Activated CD4-positive, alpha-beta T cell treated with anti-CD3 and anti-CD28 coated beads, Interleukin-2, Interleukin-4, amounts not matched to agents 100 ng/mL and 50 ng/mL, durations not matched to agents 16 hours and 8 hours (primary cell): ENCODE measurements around the gene CCP110.
A peak's percentile ranks its signal among the peaks of the same experiment; 100 is the strongest.

Experiments used
- DNase-seq: peaks from one replicate; pipeline ENCODE4 v3.0.0-alpha.2; 2020; ENCODE audit warnings: low spot score

CCP110 gene

DNA sequence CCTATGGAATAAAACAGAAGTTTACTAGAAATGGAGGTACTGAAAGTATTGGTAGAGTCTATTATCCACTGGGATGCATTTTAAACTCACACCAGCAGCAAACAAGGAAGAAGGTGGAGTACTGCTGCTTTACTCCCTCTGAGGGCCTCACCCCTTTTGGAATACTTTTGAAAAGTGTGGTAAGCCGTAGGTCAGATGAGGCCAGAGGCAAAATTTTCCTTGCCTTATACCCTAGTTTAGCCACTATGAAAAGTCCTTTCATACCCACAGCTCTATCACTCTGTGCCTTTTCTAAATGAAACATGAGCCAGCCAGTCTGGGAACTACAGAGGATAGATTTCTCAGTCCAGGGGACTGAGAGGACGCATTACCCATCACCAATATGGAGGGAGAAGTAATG lies 15.9 kb upstream of the CCP110 start:
- no peak for DNase-seq

DNA sequence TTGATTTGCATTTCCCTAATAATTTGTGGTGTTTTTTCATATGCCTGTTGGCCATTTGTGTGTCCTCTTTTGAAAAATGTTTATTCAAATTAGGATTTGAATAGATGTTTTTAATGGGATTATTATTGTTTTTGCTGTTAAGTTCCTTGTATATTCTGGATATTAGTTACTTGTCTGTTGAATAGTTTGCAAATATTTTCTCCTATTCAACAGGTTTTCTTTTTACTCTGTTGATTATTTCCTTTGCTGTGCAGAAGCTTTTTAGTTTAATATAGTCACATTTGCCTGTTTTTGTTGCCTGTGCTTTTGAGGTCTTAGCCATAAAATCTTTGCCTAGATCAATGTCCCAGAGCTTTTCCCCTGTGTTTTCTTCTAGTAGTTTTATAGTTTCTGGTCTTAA lies 11.4 kb upstream of the CCP110 start:
- DNase-seq = no peak

DNA sequence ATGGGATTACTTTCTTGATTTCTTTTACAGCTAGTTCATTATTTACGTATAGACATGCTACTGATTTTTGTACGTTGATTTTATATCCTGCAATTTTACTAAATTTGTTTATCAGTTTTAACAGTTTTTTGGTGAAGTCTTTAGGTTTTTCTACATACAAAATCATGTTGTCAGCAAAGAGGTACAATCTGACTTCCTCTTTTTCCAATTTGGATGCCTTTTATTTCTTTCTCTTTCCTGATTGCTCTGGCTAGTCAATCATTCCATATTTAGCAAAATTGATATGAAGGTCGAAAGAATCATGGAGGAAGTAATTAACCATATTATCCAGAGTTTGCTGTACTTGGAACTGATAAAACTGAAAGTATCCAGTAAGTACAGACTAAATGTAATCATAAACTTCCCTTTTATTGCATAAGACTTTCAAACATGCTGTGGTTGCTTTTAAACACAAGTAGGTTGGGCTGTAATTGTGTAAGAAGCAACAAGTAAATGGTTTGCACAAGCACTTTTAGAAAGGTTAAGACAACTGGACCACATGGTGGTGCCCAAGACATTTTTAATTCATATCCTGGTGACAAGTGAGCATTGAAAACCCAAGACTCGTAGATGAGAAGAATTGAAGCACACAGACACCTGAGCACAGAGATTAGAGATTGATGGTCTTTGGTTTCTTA lies 10.2 kb upstream of the CCP110 start:
- DNase-seq = no peak

DNA sequence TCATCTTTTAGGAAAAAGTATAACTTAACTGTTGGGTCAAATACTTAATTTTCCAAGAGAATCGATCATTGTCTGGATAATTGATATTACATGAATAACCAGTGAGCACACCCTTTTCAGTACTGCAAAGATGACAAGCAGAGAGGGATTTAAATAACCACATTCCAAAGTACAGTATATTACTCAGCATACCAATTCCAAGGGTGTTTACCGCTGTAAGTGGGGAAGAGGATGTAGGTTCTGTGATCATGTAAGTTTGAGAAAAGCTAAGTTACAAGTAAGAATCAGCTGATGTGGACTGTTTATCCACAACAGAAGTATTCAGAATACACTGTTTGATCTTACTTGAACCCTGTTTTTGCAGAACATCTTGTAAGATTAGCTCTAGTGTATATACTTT lies 8.0 kb upstream of the CCP110 start:
- DNase-seq = no peak

DNA sequence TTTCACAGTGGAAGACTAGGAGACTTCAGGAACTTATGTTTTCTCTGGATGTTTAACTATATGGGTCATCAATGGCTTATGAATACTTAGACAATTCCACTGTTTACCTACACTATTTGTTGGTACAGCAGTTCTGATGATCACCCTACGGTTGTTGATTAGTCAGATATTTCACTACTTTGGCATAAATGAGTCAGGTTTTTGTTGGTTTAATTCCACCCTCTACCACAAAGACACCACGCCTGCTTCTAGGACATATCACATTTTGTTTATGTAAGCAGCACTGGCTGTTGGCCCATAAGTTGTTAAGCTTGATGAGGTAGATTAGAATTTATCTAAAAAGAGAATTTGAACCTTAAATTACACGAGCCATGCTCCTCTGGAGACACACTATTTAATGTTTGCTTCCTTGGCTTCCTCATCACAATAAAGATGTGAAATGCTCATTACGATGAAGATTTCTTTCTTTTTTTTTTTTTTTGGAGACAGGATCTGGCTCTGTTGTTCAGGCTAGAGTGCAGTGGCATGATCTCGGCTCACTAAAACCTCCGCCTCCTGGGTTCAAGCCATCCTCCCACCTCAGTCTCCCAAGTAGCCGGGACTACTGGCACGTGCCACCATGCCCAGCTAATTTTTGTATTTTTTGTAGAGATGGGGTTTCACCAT lies 6.2 kb upstream of the CCP110 start:
- peak; percentile 74 for DNase-seq

DNA sequence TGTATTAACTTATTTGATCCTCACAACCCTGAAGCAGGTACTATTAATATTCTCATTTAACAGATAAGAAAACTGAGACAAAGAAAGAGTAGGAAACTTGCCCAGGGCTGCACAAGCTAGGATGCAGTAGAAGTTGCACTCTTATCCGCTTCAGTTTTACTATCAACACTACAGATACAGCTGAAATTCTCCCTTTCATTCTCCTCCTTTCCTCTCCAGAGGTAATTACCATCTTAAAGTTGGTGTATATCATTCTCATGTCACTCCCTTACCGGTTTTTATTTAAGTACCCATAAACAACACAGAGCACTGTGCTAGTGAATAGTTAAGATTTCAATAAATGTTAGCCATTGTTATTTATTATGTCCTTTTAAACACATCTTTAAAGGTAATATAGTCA lies 5.4 kb upstream of the CCP110 start:
- DNase-seq = no peak

DNA sequence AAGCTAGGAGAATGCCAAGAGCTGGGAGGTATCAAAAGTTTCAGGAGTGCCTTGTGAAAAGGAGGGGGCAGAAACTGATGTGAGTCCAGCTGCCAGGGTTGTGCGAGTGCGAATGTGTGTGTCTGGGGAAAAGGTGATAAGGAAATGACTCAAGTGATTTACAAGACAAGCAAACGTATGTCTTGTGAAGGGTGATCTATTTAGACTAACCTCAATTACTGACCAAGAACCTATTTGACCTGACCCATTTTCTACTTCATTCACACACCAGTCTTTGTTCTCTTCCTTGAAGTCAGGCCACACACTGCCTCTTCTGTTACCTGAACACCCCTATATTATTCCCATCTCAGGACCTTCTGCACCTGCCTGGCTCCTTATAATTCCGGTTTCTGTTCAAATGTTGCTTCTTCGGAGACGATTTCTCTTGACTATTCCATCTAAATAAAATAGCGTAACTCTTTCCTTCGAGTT lies 2.8 kb upstream of the CCP110 start:
- peak; percentile 25 for DNase-seq

DNA sequence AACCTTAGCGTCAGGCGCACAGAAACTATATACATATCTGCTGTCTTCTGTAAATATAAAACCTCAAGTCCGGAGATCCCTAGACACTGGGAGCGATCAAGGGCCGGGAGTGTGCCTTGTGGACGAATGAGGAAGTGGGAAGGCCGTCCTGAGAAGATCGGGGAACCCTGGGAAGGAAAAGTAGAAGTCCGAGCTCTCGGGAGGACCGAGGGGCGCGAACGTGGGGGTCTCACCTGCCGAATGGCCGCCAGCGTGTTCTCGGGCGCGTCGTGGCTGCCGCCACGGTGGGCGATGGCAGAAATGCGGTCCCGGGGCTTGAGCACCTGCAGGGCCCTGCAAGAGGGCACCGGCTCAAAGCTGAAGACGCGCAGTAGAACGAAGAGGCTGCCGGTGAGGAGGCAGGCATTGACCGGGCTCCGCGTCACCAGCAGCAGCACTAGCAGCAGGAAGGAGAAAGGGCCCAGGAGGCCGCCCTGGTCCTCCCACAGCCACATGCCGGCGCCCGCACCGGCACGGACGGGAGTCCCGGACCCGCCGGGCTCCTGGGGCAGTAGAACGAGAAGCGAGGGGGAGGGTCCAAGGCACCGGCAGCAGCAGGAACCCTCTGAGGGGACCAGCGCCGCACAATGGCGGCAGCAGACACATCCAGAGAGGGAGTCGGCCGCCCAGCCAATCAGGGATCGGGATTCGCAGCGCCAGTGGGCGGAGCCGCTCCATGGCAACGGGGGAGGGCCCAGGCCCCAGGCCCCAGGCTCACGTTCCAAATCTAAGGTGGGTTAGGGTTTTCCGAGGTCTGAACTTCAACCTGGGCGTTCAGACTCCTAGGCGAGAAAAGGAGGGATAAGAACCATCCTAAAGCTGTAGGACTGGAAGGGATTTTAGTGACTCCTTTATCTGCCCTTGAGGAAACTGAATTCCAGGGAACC lies 2.0 kb upstream of the CCP110 start, which contains the start of gene GDE1:
Gene GDE1 (minus strand): TSS at position 628 of the 926 bp plus-strand sequence. CDS start 134 bp downstream, at position 494.
- DNase-seq = peak; percentile 95

DNA sequence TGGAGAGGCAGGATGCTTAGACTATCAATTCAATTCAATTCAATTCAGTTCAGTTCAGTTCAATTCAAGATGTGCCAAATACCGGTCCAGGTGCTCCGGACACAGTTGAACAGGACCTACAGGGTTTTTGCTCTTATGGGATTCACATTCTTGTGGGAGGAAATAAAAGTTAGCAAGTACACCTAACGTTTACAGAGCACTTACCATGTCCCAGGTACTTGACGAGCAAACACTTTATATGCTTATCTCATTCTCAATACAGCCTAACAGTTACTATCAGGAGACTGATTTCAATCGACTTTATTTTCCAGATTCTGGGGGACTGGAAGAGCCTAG lies 1.4 kb upstream of the CCP110 start:
- no peak for DNase-seq

DNA sequence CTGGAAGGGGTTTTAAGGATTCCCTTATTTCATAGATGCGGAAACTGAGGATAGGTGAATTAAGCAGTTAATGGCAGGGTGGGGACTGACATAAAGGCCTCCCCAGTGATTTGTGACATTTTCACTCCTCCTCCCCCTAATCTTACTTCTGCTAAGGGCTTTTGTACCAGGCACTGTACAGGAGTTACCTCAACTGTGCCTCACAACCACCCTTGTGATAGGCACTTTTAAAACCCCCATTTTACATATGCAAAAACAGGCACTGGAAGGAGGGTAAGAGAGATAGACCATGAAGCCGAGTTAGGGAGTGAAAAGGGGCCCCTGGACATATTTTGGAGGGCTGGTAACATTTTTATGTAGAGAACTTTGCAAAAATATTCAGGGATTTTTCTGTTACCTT lies 982 bp upstream of the CCP110 start:
- DNase-seq = no peak

DNA sequence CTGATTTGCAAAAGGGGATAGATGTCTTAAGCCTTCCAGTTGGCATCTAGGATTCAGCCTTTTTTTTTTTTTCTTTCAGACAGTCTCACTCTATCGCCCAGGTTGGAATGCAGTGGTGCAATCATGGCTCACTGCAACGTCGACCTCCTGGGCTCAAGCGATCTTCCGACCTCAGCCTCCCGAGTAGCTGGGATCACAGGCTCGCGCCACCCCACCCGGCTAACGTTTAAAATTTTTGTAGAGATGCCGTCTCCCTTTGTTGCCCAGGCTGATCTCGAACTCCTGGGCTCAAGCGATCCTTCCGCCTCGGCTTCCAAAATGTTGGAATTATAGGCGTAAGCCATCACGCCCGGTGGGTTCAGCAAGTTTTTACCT lies 571 bp upstream of the CCP110 start:
- DNase-seq = no peak

DNA sequence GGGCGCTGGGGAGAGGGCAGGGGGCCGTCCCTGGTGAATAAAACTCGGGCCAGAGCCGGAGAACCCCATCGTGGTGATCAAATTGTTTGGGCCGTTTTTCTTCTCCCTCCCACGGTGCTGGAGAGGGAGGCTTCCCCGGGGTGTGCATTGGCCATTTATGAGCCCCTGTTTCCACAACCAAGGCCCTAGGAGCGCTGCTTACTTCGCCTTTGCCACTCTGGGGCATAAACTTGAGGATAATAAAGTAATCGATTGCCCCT lies 544 bp downstream of the CCP110 start:
- DNase-seq = no peak

DNA sequence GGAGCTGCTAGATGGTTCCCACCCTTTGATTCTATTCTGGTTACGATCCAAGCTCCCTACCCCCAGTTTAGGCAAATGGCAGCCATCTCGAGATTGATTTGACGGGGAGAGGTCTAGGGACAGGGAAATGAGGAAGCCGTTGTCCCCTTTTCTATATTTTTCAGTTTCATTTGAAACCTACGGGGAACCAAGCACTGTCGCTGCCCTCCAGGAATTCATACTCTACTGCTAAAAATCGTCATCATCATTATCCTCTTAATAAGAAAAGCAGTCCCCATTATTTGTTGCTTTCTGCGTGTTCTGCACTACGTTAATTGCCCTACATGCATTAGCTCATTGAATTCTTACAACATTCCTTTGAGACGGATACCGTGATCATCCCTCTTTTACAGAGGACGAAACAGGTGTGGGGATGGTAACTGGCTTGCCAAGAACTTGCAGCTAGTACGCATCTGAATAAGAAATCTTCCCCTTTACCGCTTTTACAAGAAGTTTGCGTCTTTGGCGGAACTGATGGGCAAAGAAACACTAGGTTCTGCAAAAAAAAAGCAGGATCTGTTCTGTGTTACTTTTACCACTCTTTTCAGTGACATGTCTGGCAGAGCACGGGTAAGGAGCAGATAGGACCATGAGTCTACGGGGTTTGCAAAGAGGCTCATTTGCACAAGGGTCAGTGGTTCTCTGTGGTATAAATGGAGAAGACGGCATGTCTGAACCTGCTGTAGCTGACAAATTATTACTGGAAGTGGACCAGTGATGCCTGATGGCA lies 1.1 kb downstream of the CCP110 start:
- DNase-seq = no peak

DNA sequence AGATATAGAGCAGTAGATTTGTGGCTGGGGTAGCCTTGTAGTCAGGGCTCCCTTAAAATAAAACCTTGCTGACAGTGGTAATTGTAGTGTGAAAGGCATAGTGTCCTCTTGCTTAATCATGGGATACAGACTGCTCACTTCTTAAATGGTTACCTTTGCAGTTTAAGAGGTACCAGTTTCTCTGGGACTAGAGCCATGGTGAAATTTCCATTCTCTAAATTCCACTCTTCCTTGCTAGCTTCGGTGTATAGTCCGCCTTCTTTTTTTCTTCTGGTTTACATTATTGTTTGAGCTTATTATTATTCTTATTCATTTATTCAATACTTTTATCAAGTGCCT lies 1.6 kb downstream of the CCP110 start:
- no peak for DNase-seq

DNA sequence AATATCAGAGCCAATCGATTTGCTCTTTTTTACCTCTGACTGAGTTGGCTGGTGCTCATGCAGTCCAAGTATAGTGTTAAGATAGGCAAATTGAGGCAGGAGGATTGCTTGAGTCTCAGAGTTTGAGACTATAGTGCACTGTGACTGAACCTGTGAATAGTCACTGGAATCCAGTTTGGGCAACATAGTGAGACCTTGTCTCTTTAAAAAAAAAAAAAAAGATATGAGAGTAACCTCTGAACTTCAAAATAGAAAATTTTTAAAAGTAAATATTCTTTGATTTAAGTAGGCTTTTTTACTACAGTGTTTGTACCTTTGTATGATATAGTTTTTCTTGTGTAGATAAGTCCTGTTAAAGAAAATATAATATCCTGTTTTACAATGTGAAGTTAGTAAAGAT lies 3.4 kb downstream of the CCP110 start:
- DNase-seq = no peak

DNA sequence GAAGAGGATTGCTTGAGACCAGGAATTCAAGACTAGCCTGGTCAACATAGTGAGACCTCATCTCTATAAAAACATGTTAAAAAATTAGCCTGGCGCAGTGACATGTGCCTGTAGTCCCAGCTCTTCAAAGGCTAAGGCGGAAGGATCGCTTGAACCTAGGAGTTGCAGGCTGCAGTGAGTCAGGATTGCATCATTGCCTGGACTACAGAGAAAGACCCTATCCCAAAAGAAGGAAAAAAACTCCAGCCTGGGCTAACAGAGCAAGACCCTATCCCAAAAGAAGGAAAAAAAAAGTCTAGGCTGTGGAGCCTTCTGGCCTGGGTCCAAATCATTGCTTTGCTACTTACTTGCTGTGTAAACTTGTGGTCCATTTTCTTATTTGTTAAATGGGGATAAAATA lies 4.9 kb downstream of the CCP110 start:
- no peak for DNase-seq

DNA sequence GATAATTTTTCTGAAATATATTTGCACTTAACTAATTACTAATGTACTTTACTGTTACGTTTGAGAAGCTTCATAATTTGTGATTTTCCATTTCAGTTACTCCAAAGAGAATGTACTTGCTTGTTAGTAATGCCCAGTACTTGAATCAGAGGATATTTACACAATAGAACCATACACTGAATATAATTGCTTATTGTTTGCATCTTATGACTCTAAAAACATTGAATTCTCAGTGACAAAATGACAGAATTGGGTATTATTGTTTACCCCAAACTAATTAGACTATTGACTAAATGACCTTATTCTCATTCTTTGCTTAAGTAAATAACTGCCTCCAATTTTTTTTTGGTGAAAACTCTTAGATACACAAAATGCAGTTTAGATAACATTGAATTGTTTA lies 8.9 kb downstream of the CCP110 start:
- no peak for DNase-seq

DNA sequence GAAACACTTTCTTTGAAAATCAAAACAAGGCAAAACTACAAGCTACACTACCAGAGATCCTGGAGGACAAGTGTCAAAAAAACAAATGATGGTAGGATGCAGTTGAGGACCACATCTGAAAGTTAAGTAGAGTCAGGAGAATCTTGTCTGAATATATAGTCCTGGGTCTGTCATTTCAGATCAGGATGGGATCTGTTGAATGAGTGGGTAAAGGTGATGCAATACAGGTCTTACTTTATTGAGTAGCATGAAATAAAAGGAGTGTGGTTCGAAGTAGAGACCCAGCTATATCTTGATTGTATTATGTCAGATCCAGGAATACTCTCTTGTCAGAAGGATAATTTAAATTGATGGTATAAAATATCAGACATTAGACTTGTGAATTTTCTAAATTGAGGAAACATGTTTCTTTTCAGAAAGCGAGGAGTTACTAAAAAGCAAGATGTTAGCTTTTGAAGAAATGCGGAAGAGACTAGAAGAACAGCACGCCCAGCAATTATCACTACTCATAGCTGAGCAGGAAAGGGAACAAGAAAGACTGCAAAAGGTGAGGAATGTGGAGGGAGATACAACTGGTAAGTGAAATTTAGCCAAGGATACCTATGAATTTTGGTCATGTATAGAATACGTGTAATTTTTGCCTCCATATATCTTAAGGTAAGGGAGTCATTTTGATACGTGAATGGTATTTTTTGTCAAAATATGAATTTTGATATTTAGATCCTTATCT lies 16.7 kb downstream of the CCP110 start:
- no peak for DNase-seq

DNA sequence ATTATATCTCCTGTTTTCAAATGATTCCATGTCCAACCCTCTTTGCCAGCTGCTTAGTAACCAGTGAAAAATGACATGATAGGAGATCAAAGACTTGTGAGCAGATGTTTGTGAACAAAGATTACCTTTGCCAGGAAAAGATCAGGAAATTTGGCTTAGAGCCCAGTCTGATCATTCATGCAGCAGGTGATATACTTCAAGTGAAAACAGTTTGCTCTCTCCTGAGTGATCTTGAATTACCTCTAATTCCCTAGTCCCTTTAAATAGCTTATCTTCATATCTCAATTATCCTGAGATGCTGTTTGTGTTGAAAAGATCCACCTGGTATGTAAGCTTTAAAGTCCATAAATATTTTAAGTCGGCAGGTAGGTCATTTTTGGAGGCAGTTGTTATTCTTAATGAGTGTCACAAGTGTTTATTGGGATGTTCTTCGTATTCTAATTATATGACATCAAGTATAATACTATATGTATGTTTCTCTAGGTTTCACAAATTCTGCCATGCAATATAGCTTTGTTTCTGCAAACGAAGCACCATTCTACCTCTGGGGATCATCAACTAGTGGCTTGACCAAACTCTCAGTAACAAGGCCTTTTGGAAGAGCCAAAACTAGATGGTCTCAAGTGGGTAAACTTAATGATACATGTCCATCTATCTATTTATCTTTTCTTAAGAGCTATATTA lies 18.5 kb downstream of the CCP110 start:
- DNase-seq = no peak

DNA sequence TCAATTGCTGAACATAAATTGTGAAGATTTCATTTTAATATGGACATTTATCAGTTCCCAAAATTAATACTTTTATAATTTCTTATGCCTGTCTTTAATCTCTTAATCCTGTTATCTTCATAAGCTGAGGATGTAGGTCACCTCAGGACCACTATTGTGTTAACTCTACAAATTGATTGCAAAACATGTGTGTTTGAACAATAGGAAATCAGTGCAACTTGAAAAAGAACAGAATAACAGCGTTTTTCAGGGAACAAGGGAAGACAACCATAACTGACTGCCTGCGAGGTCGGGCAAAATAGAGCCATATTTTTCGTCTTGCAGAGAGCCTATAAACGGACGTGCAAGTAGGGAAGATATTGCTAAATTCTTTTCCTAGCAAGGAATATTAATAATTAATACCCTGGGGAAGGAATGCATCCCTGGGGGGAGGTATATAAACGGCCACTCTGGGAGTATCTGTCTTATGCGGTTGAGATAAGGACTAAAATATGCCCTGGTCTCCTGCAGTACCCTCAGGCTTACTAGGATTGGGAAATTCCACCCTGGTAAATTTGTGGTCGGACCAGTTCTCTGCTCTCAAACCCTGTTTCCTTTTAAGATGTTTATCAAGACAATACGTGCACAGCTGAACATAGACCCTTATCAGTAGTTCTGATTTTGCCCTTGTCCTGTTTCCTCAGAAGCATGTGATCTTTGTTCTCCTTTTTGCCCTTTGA lies 19.7 kb downstream of the CCP110 start:
- DNase-seq = peak; percentile 45

DNA sequence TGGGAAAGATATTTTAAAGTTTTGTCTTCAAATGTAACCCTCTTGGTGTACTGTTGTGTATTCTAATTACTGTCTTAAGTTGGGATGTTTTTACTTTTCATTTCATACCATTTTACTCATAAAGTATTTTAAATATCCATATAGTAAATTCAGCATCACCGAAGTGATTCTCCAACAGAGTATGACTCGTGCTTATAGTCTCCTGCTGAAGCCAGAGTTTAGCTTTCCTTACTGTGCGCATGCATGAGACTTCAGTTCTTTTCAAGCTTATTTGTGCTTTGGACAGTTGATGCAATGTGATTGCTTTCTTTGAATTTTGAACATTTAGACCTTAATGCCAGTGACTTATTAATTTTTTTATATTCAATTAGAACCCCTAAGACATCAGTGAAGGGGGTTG lies 24.4 kb downstream of the CCP110 start:
- DNase-seq = no peak
